Endodermal cell (in vitro differentiated cells): Measurements from ENCODE around the gene TTC24. TPM values are rescaled to one million over a fixed set of nuclear protein-coding genes. Genes with fewer than 3 reads are reported as not detected.

Experiments
- DNase-seq: peaks from one replicate; pipeline ENCODE4 v3.0.0-alpha.2; 2017
- H3K27ac ChIP-seq: 2 replicates; pipeline ENCODE4 v1.5.1; 2013; ENCODE audit warnings: mild to moderate bottlenecking, low read depth, low read length, moderate library complexity
- H3K27me3 ChIP-seq: 2 replicates; pipeline ENCODE4 v1.6.1; 2013; ENCODE audit warnings: mild to moderate bottlenecking, low read length, moderate library complexity; ENCODE audit not compliant: insufficient read depth, control insufficient read depth, poor library complexity, severe bottlenecking
- H3K36me3 ChIP-seq: 2 replicates; pipeline ENCODE4 v1.7.0; 2013; ENCODE audit warnings: mild to moderate bottlenecking, low read length, moderate library complexity; ENCODE audit not compliant: control insufficient read depth, insufficient read depth
- H3K4me1 ChIP-seq: one replicate; pipeline ENCODE4 v1.7.0; 2013; ENCODE audit warnings: low read length; ENCODE audit not compliant: control insufficient read depth, insufficient read depth
- H3K4me3 ChIP-seq: 2 replicates; pipeline ENCODE4 v1.5.1; 2013; ENCODE audit warnings: mild to moderate bottlenecking, low read length, moderate library complexity
- H3K9ac ChIP-seq: 2 replicates; pipeline ENCODE4 v1.6.1; 2013; ENCODE audit warnings: mild to moderate bottlenecking, low read length, moderate library complexity; ENCODE audit not compliant: poor library complexity, severe bottlenecking; ENCODE audit errors: extremely low read depth
- H3K9me3 ChIP-seq: 2 replicates; pipeline ENCODE4 v1.6.1; 2013; ENCODE audit warnings: mild to moderate bottlenecking, low read length, moderate library complexity; ENCODE audit not compliant: control insufficient read depth
- H3K27ac Mint-ChIP-seq: 2 replicates; pipeline ENCODE4 v1.8.0; 2020; ENCODE audit warnings: mixed read lengths
- H3K27me3 Mint-ChIP-seq: 2 replicates; pipeline ENCODE4 v1.8.0; 2021; ENCODE audit warnings: mild to moderate bottlenecking, mixed read lengths; ENCODE audit not compliant: insufficient read depth
- H3K36me3 Mint-ChIP-seq: 2 replicates; pipeline ENCODE4 v1.8.0; 2020; ENCODE audit warnings: low read depth, mixed read lengths
- H3K4me1 Mint-ChIP-seq: 2 replicates; pipeline ENCODE4 v1.8.0; 2020; ENCODE audit warnings: mixed read lengths
- H3K4me3 Mint-ChIP-seq: 2 replicates; pipeline ENCODE4 v1.8.0; 2020; ENCODE audit warnings: mild to moderate bottlenecking, moderate library complexity, mixed read lengths
- H3K9me3 Mint-ChIP-seq: 2 replicates; pipeline ENCODE4 v1.8.0; 2020; ENCODE audit warnings: mild to moderate bottlenecking, mixed read lengths
- WGBS, 2 experiments: methylation state at CpG; one replicate each; pipeline versions ENCODE4 v1.1.5 to v1.1.7; 2013; ENCODE audit warnings: missing lambda C conversion rate in 2 of 2, mixed read lengths in 1 of 2; ENCODE audit not compliant: insufficient coverage in 1 of 2, insufficient read length in 1 of 2; 5-methylcytosine and 5-hydroxymethylcytosine counted together
- total RNA-seq, 2 donors: library from RNA; stranded (reverse); fragmentation: NEBNext Ultra II Directional in 1 of 2; extraction: Animal tissue kit (Norgen Biotek cat#: 25700) in 1 of 2; gene quantifications; 2 replicates in 1 of 2; 3 replicates in 1 of 2; pipeline ENCODE4 v1.2.1, GENCODE V29; 2021
- TF ChIP-seq, protein P1 (sequence below): fragments of 200-600 bp; sonication (generic); conservative IDR thresholded peaks from 2 replicates; pipeline ENCODE4 v1.5.0; 2021; ENCODE audit warnings: antibody characterized with exemption, mild to moderate bottlenecking

Gene TTC24
- total RNA-seq, 2 donors from 2014 or later: not detected

DNA sequence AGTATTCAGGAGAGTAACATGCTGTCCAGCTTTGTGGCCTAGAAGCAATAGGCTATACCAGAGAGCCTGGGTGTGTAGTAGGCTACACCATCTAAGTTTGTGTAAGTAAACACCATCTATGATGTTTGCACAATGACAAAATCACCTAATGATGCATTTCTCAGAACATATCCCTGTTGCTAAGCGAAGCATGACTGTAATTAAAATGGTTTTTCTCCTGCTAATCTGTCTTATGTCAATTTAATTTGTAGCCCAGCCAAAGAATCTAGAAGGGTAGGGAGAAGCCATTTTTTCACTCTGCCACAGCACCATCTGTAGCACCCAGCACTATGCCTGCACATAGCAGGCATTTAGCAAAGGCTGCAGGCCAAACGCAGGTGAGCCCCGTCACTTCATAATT, 2.0 kb upstream of the TTC24 start:
- no peaks in the 10 kb centered on the region for H3K9me3 Mint-ChIP-seq
- H3K27ac ChIP-seq: no peak overlapping the region

DNA sequence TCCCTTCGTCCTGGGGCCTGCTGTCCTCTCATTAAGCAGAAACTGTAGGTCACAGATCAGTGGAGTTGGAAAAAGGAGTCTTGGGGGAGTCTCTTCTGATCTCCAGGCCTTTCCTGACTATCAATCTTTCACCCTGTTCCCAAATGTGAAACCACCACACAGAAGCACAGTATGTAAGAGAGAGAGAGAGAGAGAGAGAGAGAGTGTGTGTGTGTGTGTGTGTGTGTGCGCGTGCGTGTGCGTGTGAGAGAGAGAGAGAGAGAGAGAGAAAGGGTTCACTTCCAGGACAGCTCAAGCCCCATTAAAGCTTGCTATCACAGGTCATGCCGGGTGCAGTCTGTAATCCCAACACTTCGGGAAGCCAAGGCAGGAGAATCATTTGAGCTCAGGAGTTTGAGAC, 1.5 kb upstream of the TTC24 start:
- Mint-ChIP-seq H3K36me3 (no peaks in the 10 kb centered on the region), H3K4me3 (no peak overlapping the region), H3K9me3 (no peaks in the 10 kb centered on the region), H3K27ac (no peak overlapping the region), H3K27me3 (peaks cover 5% of the 10 kb centered on the region), H3K4me1 (no peaks in the 10 kb centered on the region)
- H3K36me3 ChIP-seq: no peaks in the 10 kb centered on the region
- H3K4me3 ChIP-seq: no peak overlapping the region
- no peak overlapping the region for H3K27ac ChIP-seq
- no peaks in the 10 kb centered on the region for H3K4me1 ChIP-seq
- no peaks in the 10 kb centered on the region for H3K27me3 ChIP-seq
- no peak for DNase-seq
- TF ChIP-seq, protein P1, sequence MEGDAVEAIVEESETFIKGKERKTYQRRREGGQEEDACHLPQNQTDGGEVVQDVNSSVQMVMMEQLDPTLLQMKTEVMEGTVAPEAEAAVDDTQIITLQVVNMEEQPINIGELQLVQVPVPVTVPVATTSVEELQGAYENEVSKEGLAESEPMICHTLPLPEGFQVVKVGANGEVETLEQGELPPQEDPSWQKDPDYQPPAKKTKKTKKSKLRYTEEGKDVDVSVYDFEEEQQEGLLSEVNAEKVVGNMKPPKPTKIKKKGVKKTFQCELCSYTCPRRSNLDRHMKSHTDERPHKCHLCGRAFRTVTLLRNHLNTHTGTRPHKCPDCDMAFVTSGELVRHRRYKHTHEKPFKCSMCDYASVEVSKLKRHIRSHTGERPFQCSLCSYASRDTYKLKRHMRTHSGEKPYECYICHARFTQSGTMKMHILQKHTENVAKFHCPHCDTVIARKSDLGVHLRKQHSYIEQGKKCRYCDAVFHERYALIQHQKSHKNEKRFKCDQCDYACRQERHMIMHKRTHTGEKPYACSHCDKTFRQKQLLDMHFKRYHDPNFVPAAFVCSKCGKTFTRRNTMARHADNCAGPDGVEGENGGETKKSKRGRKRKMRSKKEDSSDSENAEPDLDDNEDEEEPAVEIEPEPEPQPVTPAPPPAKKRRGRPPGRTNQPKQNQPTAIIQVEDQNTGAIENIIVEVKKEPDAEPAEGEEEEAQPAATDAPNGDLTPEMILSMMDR: no peak
- 87% methylated on average over 3 of the region's 7 CpGs; no CpG with 5 or more reads in 1 of the 2 experiments for WGBS, 2 experiments
- H3K9me3 ChIP-seq: no peaks in the 10 kb centered on the region
- H3K9ac ChIP-seq: no peak overlapping the region

More for the DNA sequence above, 2.0 kb upstream of the TTC24 start:
- no peak overlapping the region for H3K4me3 ChIP-seq
- 92% methylated on average over 3 of the region's 3 CpGs for WGBS, 2 experiments
- no peaks in the 10 kb centered on the region for H3K36me3 ChIP-seq
- H3K4me1 ChIP-seq: no peaks in the 10 kb centered on the region
- DNase-seq: no peak
- Mint-ChIP-seq H3K27ac (no peak overlapping the region), H3K4me1 (no peaks in the 10 kb centered on the region), H3K27me3 (peaks cover 5% of the 10 kb centered on the region), H3K4me3 (no peak overlapping the region), H3K36me3 (no peaks in the 10 kb centered on the region)
- TF ChIP-seq, protein P1: no peak
- no peak overlapping the region for H3K9ac ChIP-seq
- H3K9me3 ChIP-seq: no peaks in the 10 kb centered on the region
- H3K27me3 ChIP-seq: no peaks in the 10 kb centered on the region

DNA sequence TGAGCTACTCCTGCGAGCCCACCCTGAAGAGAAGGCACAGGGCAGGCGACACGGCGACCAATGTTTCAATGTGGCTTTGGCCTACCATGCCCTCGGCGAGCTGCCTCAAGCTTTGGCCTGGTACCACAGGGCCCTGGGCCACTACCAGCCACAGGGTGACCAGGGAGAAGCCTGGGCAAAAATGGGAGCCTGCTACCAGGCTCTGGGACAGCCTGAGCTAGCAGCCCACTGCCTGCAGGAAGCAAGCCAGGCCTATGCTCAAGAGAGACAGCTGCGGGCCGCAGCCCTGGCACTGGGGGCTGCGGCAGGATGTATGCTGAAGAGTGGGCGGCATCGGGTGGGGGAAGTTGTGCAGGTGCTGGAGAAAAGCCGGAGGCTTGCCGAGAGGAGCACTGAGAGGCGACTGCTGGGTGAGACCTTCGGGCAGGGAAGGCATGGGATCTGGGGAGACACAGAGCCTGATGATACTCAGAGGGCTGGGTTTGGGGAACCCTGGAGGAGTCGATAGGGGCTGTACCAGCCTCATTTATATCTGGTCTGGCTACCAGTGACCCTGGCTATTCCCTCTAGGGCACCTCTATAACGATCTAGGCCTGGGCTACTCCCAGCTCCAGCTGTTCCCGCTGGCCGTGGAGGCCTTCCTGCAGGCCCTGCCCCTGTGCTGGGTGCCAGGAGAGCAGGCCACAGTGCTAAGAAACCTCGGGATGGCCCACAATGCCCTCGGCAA, 2.3 kb downstream of the TTC24 start:
- Mint-ChIP-seq H3K36me3 (no peaks in the 10 kb centered on the region), H3K4me3 (no peak overlapping the region)

More for the DNA sequence above, 2.3 kb downstream of the TTC24 start:
- Histone ChIP-seq H3K27ac (no peak overlapping the region), H3K4me3 (no peak overlapping the region), H3K9ac (no peak overlapping the region), H3K4me1 (no peaks in the 10 kb centered on the region), H3K9me3 (no peaks in the 10 kb centered on the region), H3K27me3 (no peaks in the 10 kb centered on the region), H3K36me3 (no peaks in the 10 kb centered on the region)
- DNase-seq: no peak
- WGBS, 2 experiments: 90 to 96% methylated on average over 18 to 21 of the region's 21 CpGs
- Mint-ChIP-seq H3K4me1 (peaks cover 8% of the 10 kb centered on the region), H3K27ac (no peak overlapping the region), H3K9me3 (no peaks in the 10 kb centered on the region), H3K27me3 (peaks cover 6% of the 10 kb centered on the region)
- TF ChIP-seq, protein P1: no peak
